SK-N-SH treated with all-trans-retinoic acid at 6 μM for 48 hours (cell line): ENCODE data around the gene SGMS2.

Source experiments
- ATAC-seq: fragments of 200-7000 bp; cut with Tn5 transposase; 3 replicates; pipeline ENCODE4 v1.9.1; 2020; ENCODE audit warnings: mild to moderate bottlenecking, moderate library complexity
- ARNTL ChIP-seq: fragments of 450-650 bp; formaldehyde crosslinking; IDR thresholded peaks from 2 replicates; pipeline ENCODE4 v1.5.0; 2020; ENCODE audit warnings: low read depth, mild to moderate bottlenecking, moderate library complexity, borderline replicate concordance
- BACH2 ChIP-seq: fragments of 250-450 bp; sonication (Bioruptor Pico); IDR thresholded peaks from 2 replicates; pipeline ENCODE4 v1.9.0; 2021; ENCODE audit warnings: mild to moderate bottlenecking, borderline replicate concordance
- CREB5 ChIP-seq: fragments of 250-450 bp; sonication (Bioruptor Pico); IDR thresholded peaks from 2 replicates; pipeline ENCODE4 v1.5.1; 2020; ENCODE audit warnings: low read depth, mild to moderate bottlenecking, moderate library complexity
- CSDC2 ChIP-seq: fragments of 250-450 bp; sonication (Bioruptor Pico); IDR thresholded peaks from 2 replicates; pipeline ENCODE4 v1.5.0; 2020; ENCODE audit warnings: mild to moderate bottlenecking, moderate library complexity
- CSRNP3 ChIP-seq: fragments of 250-450 bp; sonication (Bioruptor Pico); IDR thresholded peaks from 2 replicates; pipeline ENCODE4 v1.5.1; 2021; ENCODE audit warnings: mild to moderate bottlenecking, moderate library complexity
- ESRRG ChIP-seq: fragments of 250-450 bp; sonication (Bioruptor Pico); IDR thresholded peaks from 2 replicates; pipeline ENCODE4 v1.6.1; 2021; ENCODE audit warnings: mild to moderate bottlenecking
- GLIS3 ChIP-seq: fragments of 250-450 bp; sonication (Bioruptor Pico); IDR thresholded peaks from 2 replicates; pipeline ENCODE4 v1.5.0; 2020; ENCODE audit warnings: mild to moderate bottlenecking, moderate library complexity
- ISL1 ChIP-seq: fragments of 250-450 bp; sonication (Bioruptor Pico); IDR thresholded peaks from 2 replicates; pipeline ENCODE4 v2.1.2; 2022; ENCODE audit warnings: mild to moderate bottlenecking, moderate library complexity
- OSR1 ChIP-seq: fragments of 250-450 bp; sonication (Bioruptor Pico); IDR thresholded peaks from 2 replicates; pipeline ENCODE4 v1.8.0; 2022; ENCODE audit warnings: moderate library complexity, mild to moderate bottlenecking, inconsistent platforms
- PATZ1 ChIP-seq: fragments of 250-450 bp; sonication (Bioruptor Pico); IDR thresholded peaks from 2 replicates; pipeline ENCODE4 v1.8.0; 2020; ENCODE audit warnings: mild to moderate bottlenecking, moderate library complexity, borderline replicate concordance
- POU6F1 ChIP-seq: fragments of 250-450 bp; sonication (Bioruptor Pico); IDR thresholded peaks from 2 replicates; pipeline ENCODE4 v1.8.0; 2021; ENCODE audit warnings: low read depth, mild to moderate bottlenecking, moderate library complexity, borderline replicate concordance
- PPARA ChIP-seq: fragments of 250-450 bp; sonication (Bioruptor Pico); IDR thresholded peaks from 2 replicates; pipeline ENCODE4 v1.5.0; 2020; ENCODE audit warnings: mild to moderate bottlenecking, borderline replicate concordance
- RARB ChIP-seq: fragments of 250-450 bp; sonication (Bioruptor Pico); IDR thresholded peaks from 2 replicates; pipeline ENCODE4 v1.8.0; 2021; ENCODE audit warnings: mild to moderate bottlenecking, moderate library complexity
- SNAI2 ChIP-seq: fragments of 250-450 bp; sonication (Bioruptor Pico); IDR thresholded peaks from 2 replicates; pipeline ENCODE4 v1.5.0; 2020; ENCODE audit warnings: mild to moderate bottlenecking, moderate library complexity
- TCF4 ChIP-seq: fragments of 250-450 bp; sonication (Bioruptor Pico); IDR thresholded peaks from 2 replicates; pipeline ENCODE4 v1.8.0; 2021; ENCODE audit warnings: mild to moderate bottlenecking, moderate library complexity, borderline replicate concordance
- TOX ChIP-seq: fragments of 250-450 bp; sonication (Bioruptor Pico); IDR thresholded peaks from 2 replicates; pipeline ENCODE4 v1.8.0; 2021; ENCODE audit warnings: mild to moderate bottlenecking, moderate library complexity, borderline replicate concordance
- TSHZ2 ChIP-seq: fragments of 250-450 bp; sonication (Bioruptor Pico); IDR thresholded peaks from 2 replicates; pipeline ENCODE4 v1.5.0; 2020; ENCODE audit warnings: mild to moderate bottlenecking, moderate library complexity
- ZC3H10 ChIP-seq: fragments of 250-450 bp; sonication (Bioruptor Pico); IDR thresholded peaks from 2 replicates; pipeline ENCODE4 v1.5.1; 2021; ENCODE audit warnings: mild to moderate bottlenecking, moderate library complexity
- ZFP3 ChIP-seq: fragments of 250-450 bp; sonication (Bioruptor Pico); IDR thresholded peaks from 2 replicates; pipeline ENCODE4 v1.5.0; 2020; ENCODE audit warnings: mild to moderate bottlenecking, moderate library complexity
- ZFP30 ChIP-seq: fragments of 450-650 bp; formaldehyde crosslinking; IDR thresholded peaks from 2 replicates; pipeline ENCODE4 v1.5.0; 2022; ENCODE audit warnings: mild to moderate bottlenecking, moderate library complexity
- ZNF565 ChIP-seq: fragments of 450-650 bp; formaldehyde crosslinking; conservative IDR thresholded peaks from 2 replicates; pipeline ENCODE4 v1.5.0; 2020; ENCODE audit warnings: low read depth, mild to moderate bottlenecking, moderate library complexity
- ZNF70 ChIP-seq: fragments of 450-650 bp; formaldehyde crosslinking; IDR thresholded peaks from 2 replicates; pipeline ENCODE4 v1.5.0; 2020; ENCODE audit warnings: mild to moderate bottlenecking, moderate library complexity
- ZNF8 ChIP-seq: fragments of 450-650 bp; formaldehyde crosslinking; IDR thresholded peaks from 2 replicates; pipeline ENCODE4 v1.5.0; 2020; ENCODE audit warnings: mild to moderate bottlenecking, moderate library complexity

The SGMS2 gene

GRCh38 chr4:107828315-107829090 lies 3.8 kb downstream of the SGMS2 start:
- no peak for ATAC-seq
- no peak for TF ChIP-seq TCF4 (CRISPR knock-in tag)
- TF ChIP-seq ZNF565 (CRISPR knock-in tag), result no peak
- TF ChIP-seq PPARA (CRISPR knock-in tag), result no peak
- no peak for TF ChIP-seq PATZ1 (CRISPR knock-in tag)
- no peak for TF ChIP-seq GLIS3
- TF ChIP-seq ZFP30, result no peak
- no peak for TF ChIP-seq POU6F1 (CRISPR knock-in tag)
- no peak for TF ChIP-seq ZFP3
- TF ChIP-seq ESRRG (CRISPR knock-in tag), result no peak
- TF ChIP-seq ZC3H10 (CRISPR knock-in tag), result no peak
- no peak for TF ChIP-seq ARNTL (CRISPR knock-in tag)
- no peak for TF ChIP-seq TOX (CRISPR knock-in tag)
- TF ChIP-seq OSR1 (CRISPR knock-in tag), result no peak
- no peak for TF ChIP-seq ZNF70 (CRISPR knock-in tag)
- TF ChIP-seq RARB (CRISPR knock-in tag), result no peak
- TF ChIP-seq SNAI2 (CRISPR knock-in tag), result no peak
- no peak for TF ChIP-seq CSRNP3 (CRISPR knock-in tag)
- no peak for TF ChIP-seq BACH2 (CRISPR knock-in tag)
- TF ChIP-seq CSDC2 (CRISPR knock-in tag), result no peak
- no peak for TF ChIP-seq ISL1 (CRISPR knock-in tag)

GRCh38 chr4:107831140-107831539 lies 6.4 kb downstream of the SGMS2 start:
- no peak for ATAC-seq
- TF ChIP-seq TCF4 (CRISPR knock-in tag) (no peak), TOX (CRISPR knock-in tag) (no peak), ZNF70 (CRISPR knock-in tag) (no peak)

- no peak for TF ChIP-seq TCF4 (CRISPR knock-in tag)
- no peak for TF ChIP-seq PPARA (CRISPR knock-in tag)
- TF ChIP-seq BACH2 (CRISPR knock-in tag), result no peak
- no peak for TF ChIP-seq ZFP30
- TF ChIP-seq ESRRG (CRISPR knock-in tag), result no peak
- no peak for TF ChIP-seq CREB5 (CRISPR knock-in tag)
- TF ChIP-seq ARNTL (CRISPR knock-in tag), result no peak
- no peak for TF ChIP-seq ZFP3
- TF ChIP-seq ZC3H10 (CRISPR knock-in tag), result no peak
- TF ChIP-seq CSDC2 (CRISPR knock-in tag), result no peak
- TF ChIP-seq ZNF8 (CRISPR knock-in tag), result no peak
- TF ChIP-seq RARB (CRISPR knock-in tag), result no peak
- no peak for TF ChIP-seq ZNF565 (CRISPR knock-in tag)
- no peak for TF ChIP-seq PATZ1 (CRISPR knock-in tag)
- no peak for TF ChIP-seq TSHZ2 (CRISPR knock-in tag)
- ATAC-seq, result no peak
These were observed 7.6 kb downstream of the SGMS2 start for GRCh38 chr4:107832275-107832807.
